HEK293T (cell line): ENCODE results near the gene COQ4.
A peak's percentile ranks its signal among the peaks of the same experiment; 100 is the strongest.
"Not testable (repeated sequence)": the region's sequence is repeated elsewhere in the genome, so short reads cannot be mapped to it uniquely, and the experiment has no call there.

ENCODE experiments used
- CTCF ChIA-PET: fragments of 350-600 bp; formaldehyde crosslinking; extraction: SDS; loops from one replicate; lab custom pipeline; 2021; ENCODE audit warnings: antibody characterized with exemption, inconsistent platforms; lab: Yijun Ruan, JAX
- POLR2A ChIA-PET: fragments of 350-600 bp; formaldehyde crosslinking; extraction: SDS; loops from one replicate; lab custom pipeline; 2020; ENCODE audit warnings: antibody characterized with exemption, inconsistent platforms; lab: Yijun Ruan, JAX
- DNase-seq: peaks from one replicate; pipeline ENCODE4 v3.0.0; 2012; ENCODE audit warnings: mixed read lengths; ENCODE audit errors: extremely low spot score
- ARNT ChIP-seq: fragments of 450-650 bp; IDR thresholded peaks from 2 replicates; pipeline ENCODE4 v1.6.1; 2017; ENCODE audit warnings: mild to moderate bottlenecking
- BHLHE40 ChIP-seq: fragments of 450-650 bp; IDR thresholded peaks from 2 replicates; pipeline ENCODE4 v1.6.1; 2016; ENCODE audit warnings: mild to moderate bottlenecking, moderate library complexity, borderline replicate concordance
- CTBP1 ChIP-seq: fragments of 450-650 bp; IDR thresholded peaks from 2 replicates; pipeline ENCODE4 v1.6.1; 2016; ENCODE audit warnings: borderline replicate concordance
- ELF4 ChIP-seq: fragments of 450-650 bp; IDR thresholded peaks from 2 replicates; pipeline ENCODE4 v1.6.1; 2017; ENCODE audit warnings: antibody characterized with exemption
- FOXA1 ChIP-seq: fragments of 450-650 bp; IDR thresholded peaks from 2 replicates; pipeline ENCODE4 v1.6.1; 2016; ENCODE audit warnings: mild to moderate bottlenecking
- FOXK2 ChIP-seq: fragments of 450-650 bp; IDR thresholded peaks from 2 replicates; pipeline ENCODE4 v1.6.1; 2016; ENCODE audit warnings: mild to moderate bottlenecking
- FOXM1 ChIP-seq: fragments of 450-650 bp; IDR thresholded peaks from 2 replicates; pipeline ENCODE4 v1.6.1; 2017; ENCODE audit warnings: mild to moderate bottlenecking, borderline replicate concordance
- HDGF ChIP-seq: fragments of 450-650 bp; IDR thresholded peaks from 2 replicates; pipeline ENCODE4 v1.6.1; 2017; ENCODE audit warnings: antibody characterized with exemption, borderline replicate concordance
- L3MBTL2 ChIP-seq: fragments of 450-650 bp; conservative IDR thresholded peaks from 2 replicates; pipeline ENCODE4 v1.6.1; 2016; ENCODE audit warnings: mild to moderate bottlenecking
- LEF1 ChIP-seq: fragments of 450-650 bp; IDR thresholded peaks from 2 replicates; pipeline ENCODE4 v1.6.1; 2017; ENCODE audit warnings: mild to moderate bottlenecking, borderline replicate concordance
- NFRKB ChIP-seq: fragments of 450-650 bp; IDR thresholded peaks from 2 replicates; pipeline ENCODE4 v1.6.1; 2016; ENCODE audit warnings: mild to moderate bottlenecking, moderate library complexity
- SP1 ChIP-seq: fragments of 450-650 bp; IDR thresholded peaks from 2 replicates; pipeline ENCODE4 v1.6.1; 2017
- SUZ12 ChIP-seq: fragments of 450-650 bp; IDR thresholded peaks from 2 replicates; pipeline ENCODE4 v1.6.1; 2016; ENCODE audit warnings: mild to moderate bottlenecking
- TARDBP ChIP-seq: fragments of 450-650 bp; IDR thresholded peaks from 2 replicates; pipeline ENCODE4 v1.6.1; 2016
- ZNF384 ChIP-seq: fragments of 450-650 bp; IDR thresholded peaks from 2 replicates; pipeline ENCODE4 v1.6.1; 2016
- TF ChIP-seq, protein P1 (sequence below): fragments of 450-650 bp; IDR thresholded peaks from 2 replicates; pipeline ENCODE4 v1.6.1; 2016

The COQ4 gene

DNA sequence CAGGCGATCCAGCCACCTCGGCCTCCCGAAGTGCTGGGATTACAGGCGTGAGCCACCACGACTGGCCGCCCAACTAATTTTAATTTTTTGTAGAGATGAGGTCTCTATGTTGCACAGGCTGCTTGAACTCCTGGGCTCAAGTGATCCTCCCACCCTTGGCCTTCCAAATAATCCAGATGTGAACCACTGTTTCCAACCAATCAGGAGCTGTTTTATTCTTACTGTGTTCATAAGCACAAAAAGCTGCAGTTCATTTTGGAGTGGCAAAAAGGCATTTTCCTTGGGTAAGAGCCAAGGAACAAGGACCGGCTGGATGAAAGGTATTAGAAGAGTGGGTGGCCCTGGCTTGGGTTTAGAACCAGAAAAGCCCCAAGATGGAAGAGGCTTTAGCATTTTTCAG is 12.5 kb downstream of the COQ4 start:
- CTCF ChIA-PET, result no interaction called here

DNA sequence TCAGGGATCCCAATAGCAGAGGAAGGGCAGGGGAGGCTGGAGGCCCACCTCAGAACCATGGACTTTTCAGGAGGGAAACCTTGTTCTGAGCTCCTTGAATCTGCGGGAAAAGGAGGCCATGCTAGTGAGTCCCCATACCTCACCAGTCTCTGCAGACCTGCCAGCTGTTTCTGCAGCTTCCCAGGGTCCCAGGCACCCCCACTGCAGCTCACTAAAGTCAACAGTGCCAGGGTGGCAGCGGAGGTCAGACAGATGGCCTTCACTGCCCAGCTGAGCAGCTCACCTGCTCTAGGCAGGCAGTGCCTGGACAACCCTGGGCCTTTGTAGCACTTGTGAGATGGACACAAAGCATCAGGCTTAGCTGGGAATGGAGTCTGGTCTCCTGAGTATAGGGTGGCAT is 13.3 kb downstream of the COQ4 start:
- no peak for TF ChIP-seq ZNF384
- TF ChIP-seq BHLHE40, result no peak
- TF ChIP-seq SP1, result no peak
- no peak for TF ChIP-seq TARDBP
- TF ChIP-seq FOXK2, result no peak
- TF ChIP-seq ARNT, result no peak
- no peak for TF ChIP-seq ELF4
- ChIA-PET CTCF (interaction anchor here (0.6 to 0.7 kb wide), 2 partner anchors 27 to 85 kb away, joined by 4 read pairs; partner anchors contain the start of gene CERCAM), POLR2A (interaction anchor here (0.6 to 0.8 kb wide), 2 partner anchors 8 to 15 kb away, joined by 3 read pairs; no protein-coding TSS in a partner anchor)
- no peak for DNase-seq

More for the DNA sequence above, 12.5 kb downstream of the COQ4 start:
- no peak for TF ChIP-seq NFRKB
- TF ChIP-seq CTBP1, result no peak
- DNase-seq, result no peak
- POLR2A ChIA-PET, result interaction anchor here (0.6 to 0.7 kb wide), 2 partner anchors 7 to 42 kb away, joined by 3 read pairs; no protein-coding TSS in a partner anchor

DNA sequence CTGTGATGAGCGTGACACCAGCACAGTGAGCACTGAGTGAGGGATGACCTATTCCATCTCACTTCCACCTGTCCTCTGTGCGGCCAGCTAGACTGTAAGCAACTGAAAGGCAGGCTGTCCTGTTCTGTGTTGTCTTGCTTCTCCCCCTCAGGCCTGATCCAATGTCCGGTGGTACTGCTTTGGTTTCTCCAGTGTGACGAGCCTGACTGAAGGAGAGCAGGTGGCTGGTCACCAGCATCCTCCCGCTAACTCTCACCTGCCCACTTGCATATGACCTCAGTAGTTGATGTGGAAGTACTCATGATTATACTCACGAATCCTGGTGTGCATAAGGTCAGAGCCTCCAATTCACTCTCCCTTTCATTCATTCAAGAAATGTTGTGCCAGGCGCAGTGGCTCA is 15.3 kb downstream of the COQ4 start:
- ChIA-PET CTCF (interaction anchor here (1.0 kb wide), 1 partner anchor 24 kb away, joined by 3 read pairs; no protein-coding TSS in a partner anchor), POLR2A (no interaction called here)
- DNase-seq, result no peak
- TF ChIP-seq L3MBTL2 (no peak), FOXM1 (no peak), SP1 (no peak), HDGF (no peak), FOXK2 (no peak), BHLHE40 (no peak), CTBP1 (no peak), SUZ12 (no peak), NFRKB (no peak), ZNF384 (no peak), FOXA1 (no peak), LEF1 (no peak), ELF4 (no peak), ARNT (no peak), TARDBP (no peak)
- TF ChIP-seq, protein P1, sequence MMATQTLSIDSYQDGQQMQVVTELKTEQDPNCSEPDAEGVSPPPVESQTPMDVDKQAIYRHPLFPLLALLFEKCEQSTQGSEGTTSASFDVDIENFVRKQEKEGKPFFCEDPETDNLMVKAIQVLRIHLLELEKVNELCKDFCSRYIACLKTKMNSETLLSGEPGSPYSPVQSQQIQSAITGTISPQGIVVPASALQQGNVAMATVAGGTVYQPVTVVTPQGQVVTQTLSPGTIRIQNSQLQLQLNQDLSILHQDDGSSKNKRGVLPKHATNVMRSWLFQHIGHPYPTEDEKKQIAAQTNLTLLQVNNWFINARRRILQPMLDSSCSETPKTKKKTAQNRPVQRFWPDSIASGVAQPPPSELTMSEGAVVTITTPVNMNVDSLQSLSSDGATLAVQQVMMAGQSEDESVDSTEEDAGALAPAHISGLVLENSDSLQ, result no peak

DNA sequence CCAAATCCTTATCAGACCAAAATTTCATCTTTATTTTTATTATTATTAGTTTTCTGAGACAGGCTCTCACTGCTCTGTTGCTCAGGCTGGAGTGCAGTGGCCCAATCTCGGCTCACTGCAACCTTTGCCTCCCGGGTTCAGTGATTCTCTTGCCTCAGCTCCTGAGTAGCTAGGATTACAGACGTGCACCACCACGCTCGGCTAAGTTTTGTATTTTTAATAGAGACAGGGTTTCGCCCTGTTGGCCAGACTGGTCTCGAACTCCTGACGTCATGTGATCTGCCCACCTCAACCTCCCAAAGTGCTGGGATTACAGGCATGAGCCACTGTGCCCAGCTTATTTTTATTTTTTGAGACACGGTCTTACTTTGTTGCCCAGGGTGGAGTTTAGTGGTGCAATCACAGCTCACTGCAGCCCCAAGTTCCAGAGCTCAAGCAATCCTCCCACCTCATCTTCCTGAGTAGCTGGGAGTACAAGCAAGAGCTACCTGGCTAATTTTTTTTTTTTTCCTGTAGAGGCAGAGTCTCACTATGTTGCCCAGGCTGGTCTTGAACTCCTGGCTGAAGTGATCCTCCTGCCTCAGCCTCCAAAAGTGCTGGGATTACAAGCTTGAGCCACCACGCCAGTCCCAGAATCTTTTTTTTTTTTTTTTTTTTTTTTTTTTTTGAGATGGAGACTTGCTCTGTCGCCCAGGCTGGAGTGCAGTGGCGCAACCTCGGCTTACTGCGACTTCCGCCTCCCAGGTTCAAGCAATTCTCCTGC is 16.4 kb downstream of the COQ4 start:
- POLR2A ChIA-PET, DNase-seq: not testable (repeated sequence)
- CTCF ChIA-PET, result interaction anchor here (1.5 kb wide), 1 partner anchor 23 kb away, joined by 7 read pairs; no protein-coding TSS in a partner anchor
- 0 out of 2 replicates have a peak, but pooled peaks have one; percentile 42 for TF ChIP-seq ZNF384

DNA sequence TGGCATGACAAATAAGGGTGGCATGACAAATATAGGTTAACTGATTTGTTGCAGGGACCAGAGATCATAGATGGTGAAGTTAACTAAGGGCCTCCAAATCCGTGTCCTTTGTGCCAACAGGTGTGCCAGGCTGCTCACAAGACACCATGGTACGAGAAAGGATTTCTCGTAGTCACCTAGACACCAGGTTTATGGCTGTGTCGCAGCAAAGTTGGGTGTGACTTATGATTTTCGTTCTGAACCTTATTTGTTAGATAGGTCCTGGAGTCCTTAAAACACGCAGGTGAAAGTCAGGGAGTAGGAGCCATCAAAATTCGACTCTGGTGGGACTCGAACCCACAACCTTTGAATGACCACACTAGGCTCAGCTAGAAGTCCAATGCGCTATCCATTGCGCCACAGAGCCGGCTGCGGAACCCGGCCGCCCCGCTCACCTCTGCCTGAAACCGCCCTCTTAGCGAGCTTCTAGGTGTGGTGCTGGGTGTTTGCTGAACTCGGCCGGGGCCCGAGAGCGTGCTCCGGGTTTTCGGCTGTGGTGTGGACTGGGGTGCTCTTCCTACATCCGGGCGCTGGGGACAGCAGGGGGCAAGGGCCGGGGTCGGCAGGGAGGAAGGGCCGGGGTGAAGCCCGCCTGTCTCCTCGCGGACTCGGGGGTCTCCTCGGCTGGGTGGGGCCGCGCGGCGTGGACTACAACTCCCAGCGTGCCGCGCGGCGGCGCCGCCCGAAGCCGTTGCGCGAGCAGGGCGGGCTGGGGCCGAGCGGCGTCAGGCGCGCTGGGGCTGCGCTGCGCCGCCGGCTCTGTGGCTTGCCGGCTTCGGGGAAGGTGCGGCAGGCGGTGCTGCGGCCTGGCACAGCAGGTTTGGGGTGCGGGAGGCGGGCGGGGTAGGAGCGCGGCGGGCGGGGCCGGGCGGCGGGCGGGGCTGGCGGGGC is 17.4 kb downstream of the COQ4 start, which contains the start of gene SLC27A4:
SLC27A4 (plus strand) TSS at position 767 of the 930 bp plus-strand sequence. CDS start 2,606 bp downstream, outside the sequence.
- peak; percentile 90 for DNase-seq
- no peak for TF ChIP-seq LEF1
- TF ChIP-seq NFRKB, result no peak
- no peak for TF ChIP-seq L3MBTL2
- no peak for TF ChIP-seq CTBP1
- TF ChIP-seq FOXM1, result no peak
- TF ChIP-seq TARDBP, result no peak
- no peak for TF ChIP-seq FOXK2
- TF ChIP-seq, protein P1, result no peak
- no peak for TF ChIP-seq BHLHE40
- TF ChIP-seq ELF4, result no peak
- TF ChIP-seq HDGF, result no peak
- TF ChIP-seq ARNT, result no peak
- no peak for TF ChIP-seq SP1
- TF ChIP-seq SUZ12, result no peak
- TF ChIP-seq FOXA1, result no peak
- no peak for TF ChIP-seq ZNF384
- CTCF ChIA-PET, result interaction anchor here (1.5 kb wide), 1 partner anchor 22 kb away, joined by 7 read pairs; no protein-coding TSS in a partner anchor
- POLR2A ChIA-PET, result interaction anchor here (0.6 to 1.0 kb wide), 5 partner anchors 10 to 80 kb away, joined by 3 to 4 read pairs (median 3); no protein-coding TSS in a partner anchor

DNA sequence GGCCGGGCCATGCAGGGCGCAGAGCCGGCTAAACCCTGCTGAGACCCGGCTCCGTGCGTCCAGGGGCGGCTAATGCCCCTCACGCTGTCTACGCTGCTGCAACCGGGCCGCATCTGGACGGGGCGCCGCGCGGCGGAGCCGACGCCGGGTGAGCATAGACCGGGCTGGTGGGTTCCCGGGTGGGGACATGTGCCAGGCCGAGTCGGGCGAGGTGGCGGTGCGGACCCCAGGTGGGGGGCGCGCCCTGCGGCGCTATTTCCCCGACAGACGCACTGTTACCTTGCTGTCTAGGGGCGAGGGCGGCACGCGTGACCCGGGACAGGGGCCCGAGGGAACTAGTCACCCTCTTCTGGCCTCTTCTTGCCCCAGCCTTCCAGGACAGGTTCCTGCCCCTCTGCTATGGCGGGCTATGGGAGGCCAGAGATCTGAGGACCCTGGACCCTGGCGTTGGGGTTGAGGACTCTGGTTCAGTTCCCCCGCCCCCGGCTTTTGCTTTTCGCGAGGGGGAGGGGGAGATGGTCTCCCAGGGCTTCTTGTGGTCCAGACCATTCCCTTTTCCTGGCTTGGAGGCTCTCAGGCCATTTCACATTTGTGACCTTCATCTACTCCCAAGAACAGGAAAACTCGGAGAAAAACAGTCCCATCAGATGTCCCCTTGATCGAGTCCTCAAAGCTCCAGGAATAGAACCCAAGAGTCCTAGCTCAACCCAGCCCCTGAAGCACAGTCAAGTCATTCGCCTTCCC is 18.2 kb downstream of the COQ4 start:
- DNase-seq, result no peak
- CTCF ChIA-PET, result interaction anchor here (0.6 to 1.3 kb wide), 9 partner anchors 13 to 355 kb away, joined by 3 to 11 read pairs (median 4); partner anchors contain the start of gene URM1
- POLR2A ChIA-PET, result interaction anchor here (0.6 to 1.3 kb wide), 8 partner anchors 9 to 212 kb away, joined by 3 to 9 read pairs (median 4); partner anchors contain the start of genes CERCAM, GOLGA2 and SWI5
- TF ChIP-seq NFRKB (no peak), BHLHE40 (no peak), FOXM1 (no peak), ELF4 (no peak), SUZ12 (no peak), ZNF384 (no peak), FOXA1 (no peak), ARNT (no peak), LEF1 (no peak), CTBP1 (no peak), FOXK2 (no peak), SP1 (no peak), HDGF (no peak), L3MBTL2 (no peak; the same call in 1 of the 2 replicates), TARDBP (no peak)
- TF ChIP-seq, protein P1, result no peak
